Measurements from ENCODE around the gene MKI67.
"Not testable (repeated sequence)": the region's sequence is repeated elsewhere in the genome, so short reads cannot be mapped to it uniquely, and the experiment has no call there.

MKI67 gene

GRCh38 chr10:128149267-128150014 lies 23.2 kb upstream of the MKI67 start:
- DNase-seq = no peak

GRCh38 chr10:128147669-128148068 lies 21.4 kb upstream of the MKI67 start:
- no peak for DNase-seq

- no peak for DNase-seq
Measured at GRCh38 chr10:128147064-128147463, 20.8 kb upstream of the MKI67 start.

DNA sequence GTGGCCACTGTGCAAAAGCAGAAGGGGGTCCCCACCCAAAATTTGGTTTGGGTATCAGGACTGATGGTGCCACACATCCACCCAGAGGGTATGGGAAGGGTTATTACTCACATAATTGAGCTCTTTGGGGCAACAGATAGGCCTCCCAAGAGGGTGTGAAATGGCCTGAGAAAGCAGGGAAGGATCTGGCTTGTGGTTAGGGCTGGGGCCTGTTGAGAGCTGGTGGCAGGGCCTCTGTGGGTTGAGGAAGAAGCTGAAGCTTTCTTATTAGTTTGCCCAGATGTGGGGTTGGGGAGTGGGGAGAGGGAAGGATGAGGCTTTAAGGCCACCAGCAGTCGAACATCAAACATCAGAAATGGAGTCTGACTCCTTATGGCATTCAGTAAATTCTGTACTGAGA lies 18.3 kb upstream of the MKI67 start:
- DNase-seq = no peak

GRCh38 chr10:128143531-128143930 lies 17.3 kb upstream of the MKI67 start:
- DNase-seq = no peak

- DNase-seq = no peak
Measured at GRCh38 chr10:128140425-128140824, 14.2 kb upstream of the MKI67 start.

DNA sequence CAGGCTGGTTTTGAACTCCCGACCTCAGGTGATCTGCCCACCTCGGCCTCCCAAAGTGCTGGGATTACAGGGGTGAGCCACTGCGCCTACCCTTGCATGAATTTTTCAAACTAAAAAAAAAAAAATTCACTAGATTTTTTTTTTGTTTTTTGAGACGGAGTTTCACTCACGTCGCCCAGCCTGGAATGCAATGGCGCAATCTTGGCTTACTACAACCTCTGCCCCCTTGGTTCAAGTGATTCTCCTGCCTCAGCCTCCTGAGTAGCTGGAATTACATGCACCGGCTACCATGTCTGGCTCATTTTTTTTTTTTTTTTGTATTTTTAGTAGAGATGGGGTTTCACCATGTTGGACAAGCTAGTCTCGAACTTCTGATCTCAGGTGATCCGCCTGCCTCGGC lies 12.2 kb upstream of the MKI67 start:
- DNase-seq = not testable (repeated sequence)

- DNase-seq = no peak
Measured at GRCh38 chr10:128137877-128138276, 11.7 kb upstream of the MKI67 start.

GRCh38 chr10:128130051-128130450 lies 3.8 kb upstream of the MKI67 start:
- no peak for DNase-seq

- DNase-seq = no peak
Measured at GRCh38 chr10:128128582-128128981, 2.4 kb upstream of the MKI67 start.

- DNase-seq = no peak
Measured at GRCh38 chr10:128125416-128125943, 743 bp downstream of the MKI67 start.

- no peak for DNase-seq
Measured at GRCh38 chr10:128124813-128125403, 1.3 kb downstream of the MKI67 start.

DNA sequence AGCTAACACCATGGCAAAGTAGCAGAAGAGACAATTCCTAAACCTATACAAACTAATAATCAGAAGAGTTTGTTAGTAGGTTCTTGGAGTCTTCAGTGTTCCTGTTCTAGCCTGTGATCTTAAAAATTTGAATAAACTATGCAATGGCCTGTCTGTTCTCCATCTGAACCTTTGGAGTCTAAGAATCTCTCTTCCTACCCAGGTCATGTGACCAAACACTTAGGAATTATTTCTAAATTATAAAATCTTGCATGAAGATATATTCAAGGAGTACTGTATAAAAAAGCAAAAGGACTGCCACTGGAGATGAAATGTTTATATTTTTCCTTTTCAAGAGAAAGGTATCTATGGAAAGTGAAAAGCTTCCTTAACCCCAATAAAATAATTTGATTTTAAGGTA lies 2.4 kb downstream of the MKI67 start:
- DNase-seq = no peak

GRCh38 chr10:128122931-128123330 lies 3.3 kb downstream of the MKI67 start:
- no peak for DNase-seq

GRCh38 chr10:128121750-128122412 lies 4.3 kb downstream of the MKI67 start:
- DNase-seq = no peak

DNA sequence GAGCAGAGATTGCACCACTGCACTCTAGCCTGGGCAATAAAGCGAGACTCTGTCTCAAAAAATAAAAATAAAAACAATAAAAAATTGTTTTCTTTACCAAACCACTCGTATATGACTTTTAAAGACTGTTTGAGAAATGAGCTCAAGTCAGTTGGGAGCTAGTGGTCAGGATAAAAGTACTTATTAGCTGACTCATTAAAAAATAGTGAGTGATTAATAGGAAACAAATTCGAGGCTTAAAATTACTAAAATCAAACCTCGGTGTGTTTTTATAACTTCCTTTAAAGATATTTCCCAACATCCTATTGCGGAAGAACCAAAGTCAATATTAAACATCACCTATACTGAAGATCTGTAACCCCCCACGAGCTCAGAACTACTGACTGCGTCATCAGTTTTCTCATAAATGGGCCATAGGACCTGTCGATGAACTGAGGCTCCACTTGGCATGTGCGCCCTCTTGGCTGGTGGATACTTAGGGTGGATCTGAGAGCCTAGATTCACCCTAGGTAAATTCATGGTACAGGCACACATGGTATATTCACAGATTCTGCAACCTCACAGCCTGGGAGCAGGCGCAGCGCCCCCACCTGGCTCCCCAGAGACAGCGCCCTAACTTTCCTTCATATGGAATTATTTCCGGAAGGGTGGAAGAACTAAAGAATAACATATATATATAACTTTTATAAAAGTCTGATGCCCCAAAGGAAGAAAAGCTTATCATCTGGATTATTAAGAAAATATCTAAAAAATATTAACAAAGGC lies 9.2 kb downstream of the MKI67 start:
- DNase-seq = no peak

- no peak for DNase-seq
Measured at GRCh38 chr10:128116187-128116586, 10.0 kb downstream of the MKI67 start.

DNA sequence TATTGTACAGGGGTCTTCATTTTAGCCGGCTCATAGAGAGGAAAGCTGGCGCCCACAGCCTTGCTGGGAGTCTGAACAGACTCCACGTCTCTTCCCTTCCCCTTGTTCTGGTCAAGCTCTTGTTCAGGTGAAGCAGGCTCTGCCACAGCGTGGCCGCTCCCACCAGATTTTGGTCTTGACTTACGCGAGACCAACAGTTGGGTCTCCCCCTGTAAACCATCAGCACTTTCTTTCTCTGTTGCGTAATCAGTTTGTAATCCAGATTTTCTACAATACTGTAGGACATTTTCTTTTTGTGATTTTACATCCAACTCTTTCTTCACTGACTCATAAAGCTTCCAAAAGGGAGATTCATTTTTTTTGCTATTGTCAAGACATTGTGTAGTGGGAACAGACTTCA lies 10.9 kb downstream of the MKI67 start:
- DNase-seq = no peak

DNA sequence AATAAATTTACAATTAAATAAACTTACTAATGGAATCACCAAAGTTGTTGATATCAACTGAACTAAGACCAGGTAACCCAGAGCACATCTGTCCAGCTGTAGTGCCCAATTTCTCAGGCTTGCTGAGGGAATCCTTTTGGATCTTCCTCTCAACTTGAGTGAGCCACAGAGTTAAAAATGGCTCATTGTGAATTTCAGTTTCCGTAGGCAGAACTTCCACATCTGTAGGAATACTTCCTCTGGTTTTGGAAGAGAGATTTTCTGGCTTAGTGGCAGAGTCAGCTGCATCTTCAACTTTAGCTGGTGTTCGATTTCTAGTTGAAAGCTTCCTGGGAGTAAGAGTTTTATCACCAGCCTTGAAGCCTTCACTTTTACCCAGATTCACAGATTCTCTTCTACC lies 11.3 kb downstream of the MKI67 start:
- DNase-seq = no peak

DNA sequence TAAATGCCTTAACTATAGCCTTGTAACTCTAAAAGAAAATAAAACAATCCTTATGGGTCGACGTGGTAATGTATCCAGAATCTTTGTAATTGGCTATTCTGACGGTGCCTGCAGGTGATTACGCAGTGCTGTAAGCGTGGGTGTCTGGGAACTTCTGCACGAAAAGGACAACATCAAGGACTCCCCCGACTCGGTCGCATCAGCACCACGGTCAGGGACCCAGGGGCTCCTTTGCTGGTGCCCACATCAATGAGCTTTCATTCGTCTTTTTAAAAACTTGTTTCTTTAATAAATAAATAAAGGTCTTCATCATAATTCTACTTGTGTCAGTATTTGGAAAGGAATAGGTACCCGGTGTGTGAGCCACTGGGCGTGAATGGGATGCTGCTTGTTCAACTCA lies 13.2 kb downstream of the MKI67 start:
- DNase-seq = no peak

DNA sequence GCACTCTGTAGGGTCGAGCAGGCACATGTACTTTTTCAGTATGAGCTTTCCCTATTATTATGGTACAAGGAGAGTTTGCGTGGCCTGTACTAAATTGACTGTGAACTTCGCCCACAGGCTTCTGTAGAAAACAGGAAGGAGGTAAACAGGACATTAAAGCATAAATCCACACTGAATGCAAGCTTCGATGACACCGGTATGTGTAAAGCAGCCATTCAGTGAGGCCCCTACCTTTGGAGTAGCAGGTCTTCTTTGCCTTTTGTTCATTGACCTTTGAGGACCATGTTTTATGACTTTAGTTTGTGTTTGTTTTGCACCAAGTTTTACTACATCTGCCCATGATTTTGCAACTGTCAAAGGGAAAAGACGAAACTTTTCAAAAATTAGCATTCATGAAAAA lies 14.5 kb downstream of the MKI67 start:
- no peak for DNase-seq

- no peak for DNase-seq
Measured at GRCh38 chr10:128110339-128110738, 15.9 kb downstream of the MKI67 start.

DNA sequence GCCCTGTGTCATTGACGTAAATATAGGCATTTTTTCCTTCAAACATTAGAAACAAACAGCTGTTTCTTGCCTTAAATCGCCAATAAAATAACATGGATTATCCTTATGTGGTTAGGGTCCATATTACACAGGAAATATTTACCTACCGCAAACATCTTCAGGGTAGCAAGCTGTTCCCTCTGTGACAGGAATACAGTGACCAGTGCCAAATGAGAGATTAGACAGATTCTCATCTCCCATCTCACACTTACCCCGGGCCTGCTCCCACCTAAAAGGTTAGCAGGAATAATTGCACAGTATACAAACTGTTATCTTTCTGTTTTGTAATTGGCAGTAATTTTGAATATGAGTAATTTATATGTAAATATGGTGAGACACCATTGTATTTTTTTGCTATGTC lies 16.5 kb downstream of the MKI67 start:
- no peak for DNase-seq

Data from NCI-H226 (cell line).